ENCODE data around the gene LRP1. TPM values are rescaled to one million over a fixed set of nuclear protein-coding genes. Genes with fewer than 3 reads are reported as not detected.

The LRP1 gene
- total RNA-seq, 1 experiment from 2014 or later: 9.0 TPM

DNA sequence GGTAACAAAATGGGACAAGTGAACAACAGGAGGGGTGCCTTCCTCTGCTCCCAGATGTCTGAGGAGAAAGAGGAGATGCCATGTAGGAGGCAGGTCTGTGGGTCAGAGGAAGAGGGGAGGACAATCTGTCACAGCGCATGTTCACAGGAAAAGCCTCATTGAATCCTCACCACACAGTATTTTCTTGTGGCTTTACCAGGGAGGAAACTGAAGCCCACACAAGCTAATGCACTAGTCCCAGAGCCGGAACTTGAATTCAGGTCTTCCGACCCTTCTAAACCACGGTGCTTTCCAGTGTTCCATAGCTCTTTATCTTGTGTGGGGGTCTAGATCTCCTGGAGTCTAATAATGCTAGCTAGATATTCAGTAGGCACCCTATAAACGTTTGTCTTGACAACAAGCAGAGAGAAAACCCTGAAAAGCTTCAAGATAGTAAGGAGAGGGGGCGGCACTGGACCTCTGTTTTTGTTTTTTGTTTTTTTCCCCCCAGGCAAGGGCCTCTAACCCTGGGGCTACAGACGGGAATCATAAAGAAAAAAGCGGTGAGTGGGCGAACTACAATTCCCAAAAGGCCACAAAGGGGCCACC lies 100.9 kb downstream of the LRP1 start:
- ATAC-seq: peak; percentile 31
- Histone ChIP-seq H3K9me3 (ENCODE audit: control insufficient read depth, insufficient read depth, low read depth, low read length) (no peaks in the 10 kb centered on the region), H3K27me3 (ENCODE audit: control insufficient read depth, insufficient read depth, low read length) (no peaks in the 10 kb centered on the region), H3K36me3 (ENCODE audit: control insufficient read depth, insufficient read depth, low read length) (no peaks in the 10 kb centered on the region; the same call in none of the 2 replicates), H3K4me1 (ENCODE audit: control insufficient read depth, insufficient read depth, low read length) (peaks cover 8% of the 10 kb centered on the region; the same call in 1 of the 2 replicates), H3K27ac (ENCODE audit: low read length) (peak overlapping the region; percentile 96; the same call in 1 of the 2 replicates), H3K4me3 (ENCODE audit: low read depth in 2 of 2, low read length in 2 of 2) (peak overlapping the region; percentile 94 to 97)
- no peak for TF ChIP-seq TCF7L2 (IDR thresholded peaks at IDR 0.05; ENCODE audit: low read depth, low read length)
- TF ChIP-seq, protein P1, sequence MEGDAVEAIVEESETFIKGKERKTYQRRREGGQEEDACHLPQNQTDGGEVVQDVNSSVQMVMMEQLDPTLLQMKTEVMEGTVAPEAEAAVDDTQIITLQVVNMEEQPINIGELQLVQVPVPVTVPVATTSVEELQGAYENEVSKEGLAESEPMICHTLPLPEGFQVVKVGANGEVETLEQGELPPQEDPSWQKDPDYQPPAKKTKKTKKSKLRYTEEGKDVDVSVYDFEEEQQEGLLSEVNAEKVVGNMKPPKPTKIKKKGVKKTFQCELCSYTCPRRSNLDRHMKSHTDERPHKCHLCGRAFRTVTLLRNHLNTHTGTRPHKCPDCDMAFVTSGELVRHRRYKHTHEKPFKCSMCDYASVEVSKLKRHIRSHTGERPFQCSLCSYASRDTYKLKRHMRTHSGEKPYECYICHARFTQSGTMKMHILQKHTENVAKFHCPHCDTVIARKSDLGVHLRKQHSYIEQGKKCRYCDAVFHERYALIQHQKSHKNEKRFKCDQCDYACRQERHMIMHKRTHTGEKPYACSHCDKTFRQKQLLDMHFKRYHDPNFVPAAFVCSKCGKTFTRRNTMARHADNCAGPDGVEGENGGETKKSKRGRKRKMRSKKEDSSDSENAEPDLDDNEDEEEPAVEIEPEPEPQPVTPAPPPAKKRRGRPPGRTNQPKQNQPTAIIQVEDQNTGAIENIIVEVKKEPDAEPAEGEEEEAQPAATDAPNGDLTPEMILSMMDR (IDR thresholded peaks at IDR 0.05): no peak
- TF ChIP-seq, protein P2, sequence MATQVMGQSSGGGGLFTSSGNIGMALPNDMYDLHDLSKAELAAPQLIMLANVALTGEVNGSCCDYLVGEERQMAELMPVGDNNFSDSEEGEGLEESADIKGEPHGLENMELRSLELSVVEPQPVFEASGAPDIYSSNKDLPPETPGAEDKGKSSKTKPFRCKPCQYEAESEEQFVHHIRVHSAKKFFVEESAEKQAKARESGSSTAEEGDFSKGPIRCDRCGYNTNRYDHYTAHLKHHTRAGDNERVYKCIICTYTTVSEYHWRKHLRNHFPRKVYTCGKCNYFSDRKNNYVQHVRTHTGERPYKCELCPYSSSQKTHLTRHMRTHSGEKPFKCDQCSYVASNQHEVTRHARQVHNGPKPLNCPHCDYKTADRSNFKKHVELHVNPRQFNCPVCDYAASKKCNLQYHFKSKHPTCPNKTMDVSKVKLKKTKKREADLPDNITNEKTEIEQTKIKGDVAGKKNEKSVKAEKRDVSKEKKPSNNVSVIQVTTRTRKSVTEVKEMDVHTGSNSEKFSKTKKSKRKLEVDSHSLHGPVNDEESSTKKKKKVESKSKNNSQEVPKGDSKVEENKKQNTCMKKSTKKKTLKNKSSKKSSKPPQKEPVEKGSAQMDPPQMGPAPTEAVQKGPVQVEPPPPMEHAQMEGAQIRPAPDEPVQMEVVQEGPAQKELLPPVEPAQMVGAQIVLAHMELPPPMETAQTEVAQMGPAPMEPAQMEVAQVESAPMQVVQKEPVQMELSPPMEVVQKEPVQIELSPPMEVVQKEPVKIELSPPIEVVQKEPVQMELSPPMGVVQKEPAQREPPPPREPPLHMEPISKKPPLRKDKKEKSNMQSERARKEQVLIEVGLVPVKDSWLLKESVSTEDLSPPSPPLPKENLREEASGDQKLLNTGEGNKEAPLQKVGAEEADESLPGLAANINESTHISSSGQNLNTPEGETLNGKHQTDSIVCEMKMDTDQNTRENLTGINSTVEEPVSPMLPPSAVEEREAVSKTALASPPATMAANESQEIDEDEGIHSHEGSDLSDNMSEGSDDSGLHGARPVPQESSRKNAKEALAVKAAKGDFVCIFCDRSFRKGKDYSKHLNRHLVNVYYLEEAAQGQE (IDR thresholded peaks at IDR 0.05; ENCODE audit: insufficient read depth in 1 of 2, low read depth in 2 of 2, low read length in 1 of 2): no peak
- no peak for TF ChIP-seq POLR2AphosphoS5 (IDR thresholded peaks at IDR 0.05; ENCODE audit: low read depth, low read length)
- TF ChIP-seq SIN3A (IDR thresholded peaks at IDR 0.05; ENCODE audit: borderline replicate concordance, insufficient read depth, low read depth, low read length): no peak
- intact Hi-C loops (cut with micrococcal nuclease; ENCODE audit: unreplicated experiment): no loop called here
- POLR2A ChIA-PET: no interaction called here
- CTCF ChIA-PET: interaction anchor here (0.7 to 2.3 kb wide), 5 partner anchors 10 to 102 kb away, joined by 3 to 17 read pairs (median 3); no protein-coding TSS in a partner anchor
- BruUV-seq (replicated peaks): no TSS peak
- in situ Hi-C loops (cut with HindIII; ENCODE audit: low pct_unique_long_range_greater_than_20kb, low sequenced_read_pairs): no loop called here
- DNase-seq (ENCODE audit: low read depth, low spot score): no peak

DNA sequence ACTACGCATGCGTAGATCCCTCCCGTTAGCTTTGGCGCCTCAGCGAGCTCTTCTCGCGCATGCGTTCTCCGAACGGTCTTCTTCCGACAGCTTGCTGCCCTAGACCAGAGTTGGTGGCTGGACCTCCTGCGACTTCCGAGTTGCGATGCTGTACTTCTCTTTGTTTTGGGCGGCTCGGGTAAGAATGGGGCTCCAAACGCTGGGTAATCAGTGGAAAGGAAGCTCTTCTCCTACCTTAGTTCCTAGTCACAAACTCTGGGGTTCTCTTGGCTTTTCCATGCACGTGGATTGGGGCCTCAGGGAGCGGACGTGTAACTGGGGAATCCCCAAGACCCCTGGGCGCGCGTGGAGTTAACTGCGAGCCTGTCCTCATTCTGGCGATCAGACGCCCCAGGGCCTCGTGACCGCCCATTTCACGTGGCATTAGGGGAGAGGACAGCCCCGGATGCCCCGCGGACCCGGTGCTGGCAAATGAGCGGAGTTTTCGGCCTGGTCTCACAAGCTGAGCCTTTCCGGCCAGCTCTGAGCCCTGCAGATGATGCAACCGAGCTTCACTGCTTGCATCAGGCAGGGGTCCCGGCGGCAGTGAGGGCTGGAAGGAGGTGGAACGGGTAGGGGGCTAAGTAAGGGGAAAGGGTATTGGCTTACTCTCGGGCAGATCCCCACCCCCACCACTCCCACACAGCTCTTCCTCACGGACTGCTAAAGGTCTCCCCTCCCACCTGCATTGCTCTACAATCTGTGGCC lies 101.5 kb downstream of the LRP1 start, which contains the start of gene SHMT2:
TSS of gene SHMT2 (plus strand) at position 78 of the 747 bp plus-strand sequence. CDS start at position 146, 68 bp downstream.
- Histone ChIP-seq H3K36me3 (ENCODE audit: control insufficient read depth, insufficient read depth, low read length) (no peaks in the 10 kb centered on the region; the same call in none of the 2 replicates), H3K9me3 (ENCODE audit: control insufficient read depth, insufficient read depth, low read depth, low read length) (no peaks in the 10 kb centered on the region), H3K27ac (ENCODE audit: low read length) (peak within 1 kb of the TSS; percentile 96), H3K27me3 (ENCODE audit: control insufficient read depth, insufficient read depth, low read length) (no peaks in the 10 kb centered on the region), H3K4me1 (ENCODE audit: control insufficient read depth, insufficient read depth, low read length) (peaks cover 8% of the 10 kb centered on the region; the same call in 1 of the 2 replicates), H3K4me3 (ENCODE audit: low read depth in 2 of 2, low read length in 2 of 2) (peak within 1 kb of the TSS; percentile 94 to 97)
- in situ Hi-C loops (cut with HindIII; ENCODE audit: low pct_unique_long_range_greater_than_20kb, low sequenced_read_pairs) (no loop called here), intact Hi-C loops (cut with micrococcal nuclease; ENCODE audit: unreplicated experiment) (no loop called here)
- ChIA-PET POLR2A (interaction anchor here (0.5 kb wide), 1 partner anchor 11 kb away, joined by 8 read pairs; no protein-coding TSS in a partner anchor), CTCF (interaction anchor here (0.7 to 2.3 kb wide), 5 partner anchors 9 to 103 kb away, joined by 3 to 17 read pairs (median 3); no protein-coding TSS in a partner anchor)
- TF ChIP-seq, protein P1 (IDR thresholded peaks at IDR 0.05): no peak
- TF ChIP-seq, protein P2 (IDR thresholded peaks at IDR 0.05; ENCODE audit: insufficient read depth in 1 of 2, low read depth in 2 of 2, low read length in 1 of 2): no peak
- TF ChIP-seq POLR2AphosphoS5 (IDR thresholded peaks at IDR 0.05; ENCODE audit: low read depth, low read length) (0 out of 2 replicates have a peak, but pooled peaks have one; percentile 70), TCF7L2 (IDR thresholded peaks at IDR 0.05; ENCODE audit: low read depth, low read length) (0 out of 2 replicates have a peak, but pooled peaks have one; percentile 36), SIN3A (IDR thresholded peaks at IDR 0.05; ENCODE audit: borderline replicate concordance, insufficient read depth, low read depth, low read length) (0 out of 2 replicates have a peak, but pooled peaks have one; percentile 66)
- peak; percentile 83 for DNase-seq (ENCODE audit: low read depth, low spot score)
- peak; percentile 85 for ATAC-seq
- BruUV-seq (replicated peaks): TSS peak; percentile 74
